ENCODE measurements around the gene BSPH1.
A peak's percentile ranks its signal among the peaks of the same experiment; 100 is the strongest.
"Not testable (repeated sequence)": the region's sequence is repeated elsewhere in the genome, so short reads cannot be mapped to it uniquely, and the experiment has no call there.

The BSPH1 gene, protein sequence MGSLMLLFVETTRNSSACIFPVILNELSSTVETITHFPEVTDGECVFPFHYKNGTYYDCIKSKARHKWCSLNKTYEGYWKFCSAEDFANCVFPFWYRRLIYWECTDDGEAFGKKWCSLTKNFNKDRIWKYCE

DNA sequence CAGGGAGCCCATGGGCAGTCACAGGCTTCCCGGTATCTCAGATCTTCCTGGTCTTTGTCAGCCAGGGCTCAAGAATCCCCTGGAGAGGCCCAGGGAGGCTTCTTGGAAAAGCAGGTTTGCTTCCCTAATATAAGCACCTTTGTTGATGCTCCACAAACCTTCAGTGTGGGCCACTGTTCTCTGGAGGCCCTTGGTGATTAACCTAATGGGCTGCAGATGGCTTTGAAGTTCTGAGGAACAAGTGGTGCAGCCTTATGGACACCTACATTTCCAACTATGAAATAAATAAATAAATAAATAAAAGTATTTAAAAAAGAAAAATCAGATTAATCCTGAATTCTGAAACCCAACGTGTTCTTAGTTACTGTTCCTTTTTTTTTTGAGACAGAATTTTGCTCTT lies at the start of gene BSPH1:
TSS of gene BSPH1 (minus strand) at position 101 of the 400 bp plus-strand sequence. CDS start at position 12, 89 bp downstream.
- DNase-seq (ENCODE audit: insufficient read length, low spot score) = no peak
- FAIRE-seq = no peak

DNA sequence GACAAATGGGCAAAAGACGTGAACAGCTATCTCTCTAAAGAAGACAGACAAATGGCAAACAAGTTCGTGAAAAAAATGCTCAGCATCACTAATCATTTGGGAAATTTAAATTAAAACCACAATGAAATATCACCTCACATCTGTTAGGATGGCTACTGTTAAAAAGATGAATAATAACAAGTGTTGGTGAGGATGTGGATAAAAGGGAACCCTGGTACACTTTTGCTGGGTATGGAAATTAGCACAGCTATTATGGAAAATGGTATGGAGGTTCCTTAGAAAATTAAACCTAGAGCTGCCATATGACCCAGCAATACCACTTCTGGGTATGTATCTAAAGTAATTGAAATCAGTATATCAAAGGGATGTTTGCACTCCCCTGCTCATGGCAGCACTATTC lies 44.8 kb upstream of the BSPH1 start:
- FAIRE-seq = no peak
- DNase-seq (ENCODE audit: insufficient read length, low spot score) = no peak

DNA sequence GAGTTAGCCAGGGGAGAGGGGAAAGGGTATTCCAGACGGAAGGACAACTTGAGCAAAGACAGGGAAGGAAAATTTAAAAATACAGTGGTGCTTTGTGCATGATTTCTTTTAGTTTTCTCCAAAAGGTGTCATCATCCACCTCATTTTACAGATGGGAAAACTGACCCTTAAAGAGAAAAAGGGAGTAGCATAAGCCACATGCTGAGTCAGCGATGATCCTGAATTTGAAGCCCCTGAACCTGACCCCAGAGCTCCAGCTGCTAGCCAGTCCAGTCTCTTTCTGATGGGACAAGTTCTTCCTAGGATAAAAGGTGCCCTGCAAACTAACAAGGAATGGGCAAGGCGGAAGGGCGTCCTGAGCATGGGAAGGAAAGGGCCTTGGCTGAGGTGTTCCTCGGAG lies 41.6 kb upstream of the BSPH1 start:
- no peak for FAIRE-seq

DNA sequence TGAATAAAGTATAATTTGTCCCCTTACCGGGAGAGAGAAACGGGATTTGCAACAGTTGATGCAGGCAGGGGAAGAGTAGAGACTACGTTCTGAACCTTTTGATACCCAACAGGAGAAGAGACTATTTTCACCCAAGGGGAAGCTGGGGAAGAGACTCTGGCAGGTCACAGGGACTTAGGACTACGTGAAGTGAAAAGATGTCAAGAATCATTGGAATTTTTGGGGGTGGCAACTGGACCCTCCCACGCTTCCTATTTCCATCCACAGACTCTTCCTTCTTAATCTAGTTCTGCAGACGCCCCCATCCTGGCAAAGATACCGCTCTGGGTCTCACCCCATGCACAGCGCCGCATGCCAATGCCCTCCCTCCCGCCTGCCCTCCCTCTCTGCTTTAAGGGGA lies 38.1 kb upstream of the BSPH1 start:
- FAIRE-seq = no peak

More for the DNA sequence above, 41.6 kb upstream of the BSPH1 start:
- DNase-seq (ENCODE audit: insufficient read length, low spot score) = no peak

DNA sequence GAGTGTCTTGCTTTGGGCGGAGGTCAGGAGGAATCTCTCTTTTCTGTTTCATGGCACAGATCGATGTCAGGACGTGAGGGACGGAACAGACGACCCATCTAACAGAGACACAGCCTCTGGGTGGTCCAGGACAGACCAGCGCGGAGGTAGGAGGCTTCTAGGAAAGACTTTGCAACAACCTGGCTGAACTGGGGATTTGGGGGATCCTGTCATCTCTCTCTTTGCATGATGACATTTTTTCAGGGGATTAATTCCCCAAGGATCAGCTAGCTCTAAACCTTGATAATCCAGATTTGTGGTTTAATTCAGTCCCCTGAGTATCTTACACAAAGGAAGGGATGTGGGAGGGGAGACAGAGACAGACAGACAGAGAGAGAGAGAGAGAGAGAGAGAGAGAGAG lies 37.5 kb upstream of the BSPH1 start:
- no peak for FAIRE-seq

More for the DNA sequence above, 38.1 kb upstream of the BSPH1 start:
- DNase-seq (ENCODE audit: insufficient read length, low spot score) = no peak

DNA sequence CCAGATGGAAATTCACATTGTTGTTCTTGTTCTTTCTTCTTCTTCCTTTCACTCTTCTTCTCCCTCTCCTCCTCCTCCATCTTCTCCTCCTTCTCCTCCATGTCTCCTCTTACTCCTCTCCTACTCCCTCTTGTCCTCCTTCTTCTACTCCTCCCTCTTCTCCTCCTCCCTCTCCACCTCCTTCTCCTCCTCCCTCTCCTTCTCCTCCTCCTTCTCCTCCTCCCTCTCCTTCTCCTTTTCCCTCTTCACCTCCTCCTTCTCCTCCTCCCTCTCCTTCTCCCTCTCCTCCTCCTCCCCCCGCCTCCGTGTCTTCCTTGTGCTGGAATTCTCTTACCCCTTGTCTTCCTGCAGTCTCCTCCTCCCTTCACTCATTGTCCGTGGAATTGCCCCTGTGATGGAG lies 33.5 kb upstream of the BSPH1 start:
- FAIRE-seq (no peak), DNase-seq (ENCODE audit: insufficient read length, low spot score) (no peak)

More for the DNA sequence above, 37.5 kb upstream of the BSPH1 start:
- no peak for DNase-seq (ENCODE audit: insufficient read length, low spot score)

DNA sequence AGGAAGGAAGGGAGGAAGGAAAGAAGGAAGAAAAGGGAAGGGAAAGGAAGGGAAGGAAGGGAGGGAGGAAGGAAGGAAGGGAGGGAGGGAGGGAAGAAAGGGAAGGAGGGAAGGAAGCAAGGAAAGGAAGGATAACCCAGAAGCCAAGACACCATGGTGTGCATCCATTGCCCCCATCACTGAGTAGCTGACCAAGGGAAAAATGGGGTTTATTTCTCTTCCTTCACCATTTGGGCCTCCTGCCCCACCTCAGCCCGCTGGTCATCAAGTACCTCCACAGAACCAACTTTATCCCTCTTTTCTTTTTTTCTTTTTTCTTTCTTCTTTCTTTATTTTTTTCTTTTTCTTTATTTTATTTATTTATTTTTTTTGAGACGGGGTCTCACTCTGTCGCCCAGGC lies 31.5 kb upstream of the BSPH1 start:
- no peak for DNase-seq (ENCODE audit: insufficient read length, low spot score)
- FAIRE-seq = no peak

DNA sequence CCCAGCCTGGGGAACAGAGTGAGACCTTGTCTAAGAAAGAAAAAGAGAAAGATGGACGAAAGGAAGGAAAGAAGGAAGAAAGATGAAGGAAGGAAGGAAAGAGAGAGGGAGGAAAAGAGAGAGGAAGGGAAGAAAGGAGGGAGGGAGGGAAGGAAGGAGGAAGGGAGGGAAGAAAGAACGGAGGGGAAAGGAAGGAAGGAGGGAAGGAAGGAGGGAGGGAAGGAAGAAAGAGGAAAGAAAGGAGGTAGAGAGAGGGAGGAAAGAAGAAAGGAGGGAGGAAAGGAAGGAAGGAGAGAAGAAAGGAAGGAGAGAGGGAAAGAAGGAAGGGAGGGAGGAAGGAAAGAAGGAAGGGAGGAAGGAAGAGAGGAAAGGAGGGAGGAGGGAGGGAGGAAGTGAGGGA lies 31.0 kb upstream of the BSPH1 start:
- DNase-seq (ENCODE audit: insufficient read length, low spot score) (no peak), FAIRE-seq (no peak)

DNA sequence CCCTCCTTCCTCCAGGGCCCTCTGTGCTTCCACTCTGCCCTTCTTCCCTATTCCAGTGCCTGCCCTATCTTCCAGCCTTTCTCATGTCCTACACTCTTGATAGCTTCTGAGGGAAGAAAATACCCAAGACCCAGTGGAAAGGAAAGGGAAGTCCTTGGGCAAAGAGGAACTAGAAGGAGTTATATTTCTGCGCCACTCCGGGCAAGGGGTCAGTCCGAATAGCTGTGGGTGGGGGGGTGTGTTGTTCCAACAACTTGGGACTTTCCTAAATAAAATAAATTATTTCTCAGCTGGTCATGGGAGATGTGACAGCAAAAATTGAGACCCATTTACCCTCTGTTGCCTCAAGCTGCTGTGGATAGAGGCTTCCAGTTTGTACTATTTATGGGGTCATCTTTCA lies 28.7 kb upstream of the BSPH1 start:
- FAIRE-seq = no peak
- no peak for DNase-seq (ENCODE audit: insufficient read length, low spot score)

DNA sequence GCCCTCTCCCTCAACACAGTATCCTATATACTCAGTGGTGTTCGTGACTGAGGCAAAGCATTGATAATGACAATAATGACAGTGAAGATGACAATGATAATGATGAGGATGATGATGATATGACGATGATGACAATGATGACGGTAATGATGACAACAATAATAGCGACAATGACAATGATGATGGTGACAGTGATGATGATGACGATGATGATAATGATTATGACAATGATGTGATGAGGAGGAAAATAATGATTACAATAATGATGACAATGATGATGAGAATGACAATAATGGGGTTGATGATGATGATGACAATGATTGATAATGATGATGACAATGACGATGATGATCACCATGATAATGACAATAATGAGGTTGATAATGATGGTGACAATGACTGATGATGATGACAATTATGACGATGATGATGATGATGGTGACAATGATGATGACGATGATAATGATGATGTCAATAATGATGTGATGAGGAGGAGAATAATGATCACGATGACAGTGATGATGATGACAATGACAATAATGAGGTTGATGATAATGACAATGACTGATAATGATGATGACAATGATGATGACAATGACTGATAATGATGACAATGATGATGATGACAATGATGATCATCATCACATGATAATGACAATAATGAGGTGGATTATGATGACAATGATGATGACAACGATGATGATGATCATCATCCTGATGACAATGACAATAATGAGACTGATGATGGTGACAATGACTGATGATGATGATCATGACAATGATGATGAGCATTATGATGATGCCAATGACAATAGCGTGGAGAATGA lies 19.2 kb upstream of the BSPH1 start:
- no peak for DNase-seq (ENCODE audit: insufficient read length, low spot score)
- FAIRE-seq = peak; percentile 97

DNA sequence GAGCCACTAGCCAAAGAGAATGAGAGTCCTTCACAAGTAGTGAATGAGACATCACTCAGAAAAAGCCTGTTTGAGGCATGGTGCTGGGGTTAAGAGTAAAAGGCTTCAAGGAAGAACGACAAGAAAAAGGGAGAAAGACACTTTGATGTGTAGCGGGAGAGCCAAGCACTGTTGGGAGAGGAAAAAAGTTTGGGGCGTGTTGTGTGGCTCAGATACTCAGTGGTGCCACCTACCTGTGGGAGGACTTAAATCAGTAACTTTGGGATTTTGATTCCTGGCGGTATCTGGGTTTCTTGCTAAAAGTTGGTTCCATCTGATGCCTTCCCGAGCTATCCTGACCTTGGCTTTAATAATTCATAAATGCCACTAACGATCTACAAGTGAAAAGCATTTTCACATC lies 14.8 kb upstream of the BSPH1 start:
- no peak for DNase-seq (ENCODE audit: insufficient read length, low spot score)

DNA sequence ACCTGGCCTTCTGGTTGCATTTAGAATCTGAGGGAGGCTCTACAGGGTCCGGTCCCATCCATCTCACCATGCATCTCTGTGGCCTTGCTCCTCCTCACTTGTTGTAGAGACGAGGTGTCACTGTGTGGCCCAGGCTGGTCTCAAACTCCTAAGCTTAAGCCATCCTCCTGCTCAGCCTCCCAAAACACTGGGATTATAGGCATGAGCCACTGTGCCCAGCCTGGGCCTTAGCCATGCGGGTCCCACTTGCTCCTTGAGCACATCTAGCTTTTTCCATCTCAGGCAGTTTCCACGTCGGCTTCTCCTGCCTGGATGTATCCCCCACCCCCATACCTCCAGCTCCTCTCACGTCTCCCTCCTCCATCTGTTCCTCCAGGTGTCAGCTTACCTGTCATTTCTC lies 12.3 kb upstream of the BSPH1 start:
- no peak for FAIRE-seq
- no peak for DNase-seq (ENCODE audit: insufficient read length, low spot score)

More for the DNA sequence above, 14.8 kb upstream of the BSPH1 start:
- no peak for FAIRE-seq

DNA sequence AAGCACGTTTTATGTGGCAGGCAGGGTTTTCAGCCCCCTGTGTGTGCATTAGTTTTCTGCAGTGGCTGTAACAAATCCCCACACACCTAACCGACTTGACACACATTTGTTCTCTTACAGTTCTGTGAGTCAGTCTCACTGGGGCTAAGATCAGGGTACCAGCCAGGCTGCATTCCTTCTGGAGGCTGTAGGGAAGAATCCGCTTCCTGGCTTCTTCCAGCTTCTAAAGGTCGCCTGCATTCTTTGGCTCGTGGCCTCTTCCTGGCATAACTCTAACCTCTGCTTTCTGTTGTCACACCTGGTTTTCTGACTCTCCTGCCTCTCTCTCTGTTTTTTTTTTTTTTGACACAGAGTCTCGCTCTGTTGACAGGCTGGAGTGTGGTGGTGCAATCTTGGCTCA lies 8.9 kb upstream of the BSPH1 start:
- DNase-seq (ENCODE audit: insufficient read length, low spot score) (no peak), FAIRE-seq (no peak)

DNA sequence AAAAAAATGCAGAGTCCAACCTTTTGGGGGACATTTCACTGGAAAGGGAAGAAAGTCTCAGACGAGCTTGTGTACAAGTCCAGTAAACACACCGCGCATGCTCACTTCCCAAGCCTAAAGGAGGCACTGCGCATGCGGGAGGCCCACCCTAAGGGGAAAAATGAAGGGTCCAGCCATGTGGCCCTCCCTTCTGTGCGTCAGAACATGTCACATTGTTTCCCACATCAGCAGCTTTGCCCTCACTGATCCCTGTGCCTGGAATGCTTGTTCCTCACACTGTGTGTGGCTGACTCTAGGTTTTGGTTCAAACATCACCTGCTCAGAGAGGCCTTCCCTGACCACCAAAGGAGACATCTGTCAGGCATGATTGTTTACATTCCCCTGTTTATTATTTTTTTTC lies 6.8 kb upstream of the BSPH1 start:
- no peak for FAIRE-seq
- no peak for DNase-seq (ENCODE audit: insufficient read length, low spot score)

DNA sequence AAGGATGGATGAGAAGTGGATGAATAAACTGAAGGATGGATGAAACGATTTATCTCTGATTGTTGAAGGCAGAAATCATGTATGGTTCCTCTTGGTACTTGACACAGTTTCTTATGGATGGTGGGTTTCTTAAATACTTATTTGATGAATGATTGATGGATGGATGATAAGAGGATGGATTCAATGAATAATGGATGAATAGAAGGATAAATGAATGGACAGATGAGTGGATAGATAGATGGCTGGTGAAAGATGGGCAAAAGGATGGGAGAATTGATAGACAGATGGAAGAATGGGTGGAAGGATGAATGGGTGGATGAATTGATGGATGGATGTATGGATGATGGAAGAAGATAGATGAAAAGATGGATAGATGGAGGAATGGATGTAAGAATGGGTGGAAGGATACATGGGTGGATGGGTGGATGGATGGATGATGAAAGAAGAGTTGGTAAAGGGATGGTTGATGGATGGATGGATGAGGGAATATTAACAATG lies 4.3 kb upstream of the BSPH1 start:
- DNase-seq (ENCODE audit: insufficient read length, low spot score) (no peak), FAIRE-seq (no peak)

DNA sequence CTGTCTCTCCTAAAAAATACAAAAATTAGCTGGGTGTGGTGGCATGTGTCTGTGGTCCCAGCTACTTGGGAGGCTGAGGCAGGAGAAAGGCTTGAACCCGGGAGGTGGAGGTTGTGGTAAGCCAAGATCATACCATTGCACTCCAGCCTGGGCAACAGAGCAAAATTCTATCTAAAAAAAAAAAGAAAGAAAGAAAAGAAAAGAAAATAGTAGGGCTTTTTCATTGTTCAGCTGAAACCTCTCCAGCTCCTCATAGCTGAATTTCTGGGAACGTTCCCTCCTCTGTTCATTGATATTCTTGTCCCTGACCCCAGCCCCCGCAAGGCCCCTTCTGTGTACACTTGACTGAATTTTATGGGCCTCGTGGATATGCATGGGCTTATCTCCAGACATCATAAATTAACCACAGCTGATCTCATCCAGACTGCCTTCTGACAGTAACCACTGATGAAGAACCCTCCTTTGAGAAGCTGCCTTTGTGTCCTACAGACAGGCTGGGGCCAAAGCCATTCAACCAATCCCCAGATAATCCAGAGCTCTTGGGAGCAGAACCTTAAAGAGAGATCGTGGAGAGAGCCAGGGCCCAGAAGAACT lies 2.3 kb upstream of the BSPH1 start, which contains the start of gene ELSPBP1:
TSS of gene ELSPBP1 (plus strand) at position 424 of the 594 bp plus-strand sequence. CDS start 14,036 bp downstream, outside the sequence.
- FAIRE-seq (no peak), DNase-seq (ENCODE audit: insufficient read length, low spot score) (no peak)

DNA sequence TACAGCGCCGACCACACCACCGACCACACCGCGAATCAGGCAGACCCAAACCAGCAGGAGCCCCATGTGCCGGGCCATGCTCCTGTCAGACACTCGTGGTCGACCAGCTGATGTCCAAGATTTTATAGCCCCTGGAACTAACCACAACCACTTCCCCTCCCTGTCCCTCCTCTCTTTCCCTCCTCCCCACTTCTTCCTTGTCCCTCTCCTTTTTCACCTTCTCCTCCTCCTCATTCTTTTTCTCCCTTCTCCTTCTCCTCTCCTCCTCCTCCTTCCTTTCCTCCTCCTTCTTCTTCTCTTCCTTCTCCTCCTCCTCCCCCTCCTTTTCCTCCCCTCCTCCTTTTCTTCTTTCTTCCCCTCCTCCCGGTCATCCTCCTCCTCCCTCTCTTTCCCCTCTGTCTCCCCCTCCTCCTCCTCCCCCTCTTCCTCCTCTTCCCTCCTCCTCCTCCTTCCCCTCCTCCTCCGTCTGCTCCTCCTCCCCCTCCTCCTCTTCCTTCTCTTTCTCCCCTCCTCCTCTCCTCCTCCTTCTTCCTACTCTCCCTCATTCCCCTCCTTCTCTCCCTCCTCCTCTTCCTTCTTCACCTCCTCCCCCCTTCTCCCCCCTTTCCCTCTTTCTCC lies 670 bp downstream of the BSPH1 start:
- DNase-seq (ENCODE audit: insufficient read length, low spot score) (no peak), FAIRE-seq (no peak)

DNA sequence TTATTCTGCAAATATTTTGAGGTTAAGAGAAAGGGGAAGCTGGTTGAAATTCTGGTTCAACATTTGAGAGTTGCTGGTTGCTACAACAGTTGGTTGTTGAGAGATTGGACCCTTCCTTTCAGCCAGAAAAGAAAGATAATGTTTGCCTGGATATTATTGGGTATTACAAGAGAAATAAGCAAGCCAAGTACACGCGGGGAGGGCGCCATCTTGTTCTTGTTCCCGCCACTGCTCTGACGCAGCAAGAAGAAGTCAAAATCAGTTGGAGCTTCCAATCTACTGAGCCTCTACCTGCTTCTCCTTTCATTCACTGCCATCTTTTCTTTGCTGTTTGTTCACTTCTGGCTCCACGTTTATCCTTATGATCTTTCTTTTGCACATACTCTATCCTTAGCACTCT lies 18.4 kb downstream of the BSPH1 start:
- FAIRE-seq (no peak), DNase-seq (ENCODE audit: insufficient read length, low spot score) (no peak)

DNA sequence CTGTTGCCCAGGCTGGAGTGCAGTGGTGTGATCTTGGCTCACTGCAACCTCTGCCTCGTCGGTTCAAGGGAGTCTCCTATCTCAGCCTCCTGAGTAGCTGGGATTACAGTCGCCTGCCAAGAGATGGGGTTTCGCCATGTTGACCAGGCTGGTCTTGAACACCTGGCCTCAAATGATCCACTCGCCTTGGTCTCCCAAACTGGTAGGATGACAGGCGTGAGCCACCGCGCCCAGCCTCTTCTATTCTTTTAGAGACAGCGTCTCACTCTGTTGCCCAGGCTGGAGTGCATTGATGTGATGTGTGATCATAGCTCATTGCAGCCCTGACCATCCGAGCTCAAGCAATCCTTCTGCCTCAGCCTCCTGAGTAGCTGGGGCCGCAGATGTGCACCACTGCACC lies 36.0 kb downstream of the BSPH1 start:
- not testable (repeated sequence) for DNase-seq (ENCODE audit: insufficient read length, low spot score); FAIRE-seq

DNA sequence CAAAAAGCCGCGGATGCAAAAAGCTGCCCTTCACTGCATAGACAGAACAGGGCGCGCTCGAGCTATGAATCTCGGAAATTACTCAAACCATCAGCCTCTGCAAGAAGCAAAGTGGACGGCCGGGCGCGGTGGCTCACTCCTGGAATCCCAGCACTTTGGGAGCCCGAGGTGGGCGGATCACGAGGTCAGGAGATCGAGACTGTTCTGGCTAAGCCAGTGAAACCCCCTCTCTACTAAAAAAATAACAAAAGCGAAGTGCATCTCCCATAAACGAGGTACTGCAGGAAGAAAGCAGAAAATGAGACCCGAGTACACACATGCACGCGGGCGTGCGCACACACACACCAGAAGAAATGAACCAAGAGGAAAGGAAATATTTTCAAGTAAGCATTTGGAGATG lies 39.8 kb downstream of the BSPH1 start:
- not testable (repeated sequence) for FAIRE-seq; DNase-seq (ENCODE audit: insufficient read length, low spot score)

DNA sequence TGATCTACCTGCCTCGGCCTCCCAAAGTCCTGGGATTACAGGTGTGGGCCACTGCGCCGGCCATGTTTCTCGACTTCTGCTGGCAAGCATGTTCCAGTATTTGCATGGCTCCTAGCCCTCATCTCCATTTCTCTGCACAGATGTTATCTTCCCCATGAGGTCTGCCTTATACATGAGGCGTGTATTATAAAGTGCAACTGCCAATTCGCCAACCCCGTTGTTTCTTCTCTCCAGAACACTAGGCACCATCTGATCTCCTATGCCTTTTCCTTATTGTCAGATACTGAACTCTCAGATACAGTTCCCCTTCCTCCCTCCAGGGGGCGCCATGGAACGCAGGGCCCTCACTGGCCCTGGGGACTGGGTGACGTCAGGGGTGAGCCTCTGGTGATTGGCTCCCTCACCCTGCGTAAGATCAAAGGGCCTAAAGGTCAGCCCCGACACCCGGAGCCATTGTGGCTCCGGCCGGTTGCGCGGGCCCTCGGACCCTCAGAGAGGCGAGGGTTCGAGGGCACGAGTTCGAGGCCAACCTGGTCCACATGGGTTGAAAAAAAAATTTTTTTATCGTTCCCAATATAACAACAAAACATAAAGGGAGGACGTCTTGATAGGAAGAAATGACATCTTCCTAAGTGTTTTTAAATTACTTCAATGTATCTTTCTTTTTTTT lies 42.0 kb downstream of the BSPH1 start:
- FAIRE-seq; DNase-seq (ENCODE audit: insufficient read length, low spot score): not testable (repeated sequence)

All from HTR-8/SVneo (cell line).